Anterior cingulate cortex (tissue), 58 donors: ENCODE data around the gene PROC.
A peak's percentile ranks its signal among the peaks of the same experiment; 100 is the strongest.
"Not testable (repeated sequence)": the region's sequence is repeated elsewhere in the genome, so short reads cannot be mapped to it uniquely, and the experiment has no call there.

ENCODE experiments used
- DNase-seq, 58 donors: peaks; one replicate each; lab custom pipeline; 2025; lab: John Stamatoyannopoulos, UW

The PROC gene

GRCh38 chr2:127392828-127393578, 25.2 kb upstream of the PROC start:
- DNase-seq, result no peak

DNA sequence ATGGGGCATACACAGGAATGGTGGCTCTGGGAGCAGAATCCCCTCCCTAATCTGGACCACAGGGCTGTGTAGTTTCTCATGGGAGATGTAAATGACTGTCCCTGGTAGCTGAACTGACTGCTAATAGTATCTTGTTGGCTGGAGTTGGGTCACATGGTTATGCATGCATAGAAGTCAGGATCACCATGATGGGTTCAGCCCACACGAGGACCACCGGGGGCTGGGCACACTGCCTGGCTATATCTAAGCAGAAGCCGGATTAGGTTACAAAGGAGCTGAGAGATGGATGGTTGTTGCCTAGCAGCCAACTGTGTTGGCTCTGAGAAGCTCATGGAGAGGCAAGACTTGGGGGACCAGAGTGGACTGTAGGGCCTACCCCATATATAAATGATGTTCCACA, 23.7 kb upstream of the PROC start:
- no peak for DNase-seq

DNA sequence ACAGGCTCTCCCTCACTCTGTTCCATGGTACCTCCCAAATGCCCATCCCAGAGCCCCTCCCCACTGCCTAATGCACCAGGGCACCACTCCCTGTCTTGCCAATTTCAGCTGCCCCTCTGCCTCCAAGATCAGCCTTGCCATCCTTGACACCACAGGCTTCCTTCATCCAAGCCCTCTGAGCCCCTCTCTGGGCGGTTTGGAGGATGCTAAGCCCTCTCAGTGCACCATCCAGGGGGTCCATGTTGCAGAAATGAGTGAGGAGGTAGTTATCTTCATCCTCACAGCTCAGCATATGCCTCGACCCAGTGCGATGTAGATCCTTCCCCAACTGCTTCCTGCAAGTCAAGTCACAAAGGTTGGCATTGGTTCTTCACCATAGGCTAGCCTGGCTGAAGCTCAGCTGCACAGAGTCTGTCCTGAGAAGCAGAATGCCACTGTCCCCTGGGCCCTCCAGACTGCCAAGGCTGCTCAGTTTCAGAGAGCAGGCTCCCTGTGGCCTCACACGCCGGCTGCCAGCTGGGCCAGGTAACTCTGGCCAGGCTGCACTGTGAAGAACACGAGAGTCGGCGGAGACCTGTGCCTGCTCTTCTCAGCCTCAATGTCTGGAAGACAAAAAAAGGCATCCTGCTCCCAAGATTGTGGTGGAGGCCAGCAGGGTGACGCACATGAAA, 20.5 kb upstream of the PROC start:
- DNase-seq, result no peak

- DNase-seq, result peak in 8 of 58 donors; percentile 19 to 64 (median 54)
These were observed 20.0 kb upstream of the PROC start for GRCh38 chr2:127398239-127398590.

DNA sequence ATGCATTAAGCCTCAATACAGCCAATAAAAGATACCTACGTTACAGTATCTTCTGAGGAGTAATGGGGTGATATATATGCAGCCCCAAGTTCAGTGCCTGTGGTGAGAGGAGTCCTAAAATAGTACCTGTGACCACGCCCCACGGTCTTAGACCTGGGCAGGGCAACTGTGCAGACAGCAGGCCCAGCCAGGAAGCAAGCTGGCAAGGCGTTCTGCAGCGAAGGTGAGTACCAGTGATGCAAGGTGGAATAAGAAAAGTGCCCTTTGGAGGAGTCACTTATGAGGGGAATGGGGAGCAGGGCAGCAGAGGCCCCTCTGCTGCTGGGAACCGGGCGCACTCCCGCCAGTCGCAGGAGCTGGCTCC, 17.7 kb upstream of the PROC start:
- DNase-seq, result no peak

GRCh38 chr2:127400897-127401756, 17.1 kb upstream of the PROC start:
- no peak for DNase-seq

GRCh38 chr2:127401757-127402695, 16.2 kb upstream of the PROC start:
- DNase-seq, result no peak

- DNase-seq, result no peak
These were observed 14.8 kb upstream of the PROC start for GRCh38 chr2:127403460-127403859.

DNA sequence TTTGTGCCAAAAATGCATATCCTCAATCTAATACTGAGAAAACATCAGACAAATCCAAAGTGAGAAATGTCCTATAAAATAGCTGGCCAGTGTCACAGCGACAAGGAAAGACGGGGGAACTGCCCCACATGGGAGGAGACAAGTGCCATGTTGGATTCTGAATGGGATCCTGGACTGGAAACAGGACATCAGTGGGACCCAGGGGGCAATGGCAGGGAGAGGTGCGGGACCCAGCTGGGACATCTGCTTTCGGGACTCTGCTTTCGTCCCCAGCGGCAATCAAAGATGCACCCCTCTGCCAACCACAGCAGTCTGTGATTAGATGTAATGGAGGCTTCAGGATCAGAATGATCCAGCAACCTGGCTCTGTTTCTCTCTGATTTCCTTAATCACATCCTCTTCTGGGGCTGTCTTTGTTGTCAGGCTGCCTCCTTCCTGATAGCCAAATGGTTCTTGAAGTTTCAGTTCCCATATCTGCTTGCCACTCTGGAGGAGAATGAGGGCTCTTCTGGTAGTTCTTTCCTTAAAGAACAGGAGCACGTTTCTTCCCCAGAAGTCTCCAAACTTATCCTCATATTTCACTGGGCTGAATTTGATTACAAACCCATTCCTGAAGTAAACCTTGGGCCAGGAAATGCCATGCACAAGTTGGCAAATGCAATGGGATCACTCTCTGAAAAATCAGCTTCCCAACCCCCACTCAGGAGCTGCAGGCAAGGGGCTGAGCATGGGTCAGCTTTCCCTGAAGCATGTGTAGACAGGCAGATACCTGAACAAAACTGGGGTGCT, 13.6 kb upstream of the PROC start:
- peak in 1 of 58 donors; percentile 26 for DNase-seq

DNA sequence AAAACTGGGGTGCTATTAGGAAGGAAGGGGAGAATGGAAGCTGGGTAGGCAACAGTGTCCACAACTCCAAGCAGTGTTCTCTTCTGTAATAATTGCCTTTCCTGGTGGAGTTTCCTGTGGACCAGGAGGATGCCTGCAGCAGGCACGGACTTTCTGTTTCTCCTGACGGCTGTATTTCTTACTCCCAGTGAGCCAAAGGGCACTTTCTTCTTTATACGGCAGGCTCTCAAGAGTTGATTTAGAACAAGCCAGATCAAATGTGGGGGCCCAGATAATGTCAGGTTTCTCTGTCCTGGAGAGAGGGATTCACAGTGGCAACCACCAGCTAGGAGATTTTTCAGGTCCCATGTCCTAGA, 13.0 kb upstream of the PROC start:
- DNase-seq, result no peak

- DNase-seq, result no peak
These were observed 11.8 kb upstream of the PROC start for GRCh38 chr2:127406454-127406853.

DNA sequence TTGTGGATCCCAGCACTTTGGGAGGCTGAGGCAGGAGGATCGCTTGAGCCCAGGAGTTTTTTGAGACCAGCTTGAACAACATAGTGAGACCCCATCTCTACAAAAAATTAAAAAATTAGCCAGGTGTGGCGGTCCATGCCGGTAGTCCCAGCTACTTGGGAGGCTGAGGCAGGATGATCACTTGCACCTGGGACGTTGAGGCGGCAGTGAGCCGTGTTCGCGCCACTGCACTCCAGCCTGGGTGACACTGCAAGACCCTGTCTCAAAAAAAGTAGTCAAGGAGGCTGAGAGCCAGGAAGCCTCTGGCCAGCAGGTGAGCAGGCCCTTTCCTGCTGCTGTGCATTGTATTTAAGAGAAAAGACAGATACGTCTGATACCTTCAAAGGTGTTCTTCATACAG, 11.1 kb upstream of the PROC start:
- no peak for DNase-seq

- no peak for DNase-seq
These were observed 10.6 kb upstream of the PROC start for GRCh38 chr2:127407661-127408003.

DNA sequence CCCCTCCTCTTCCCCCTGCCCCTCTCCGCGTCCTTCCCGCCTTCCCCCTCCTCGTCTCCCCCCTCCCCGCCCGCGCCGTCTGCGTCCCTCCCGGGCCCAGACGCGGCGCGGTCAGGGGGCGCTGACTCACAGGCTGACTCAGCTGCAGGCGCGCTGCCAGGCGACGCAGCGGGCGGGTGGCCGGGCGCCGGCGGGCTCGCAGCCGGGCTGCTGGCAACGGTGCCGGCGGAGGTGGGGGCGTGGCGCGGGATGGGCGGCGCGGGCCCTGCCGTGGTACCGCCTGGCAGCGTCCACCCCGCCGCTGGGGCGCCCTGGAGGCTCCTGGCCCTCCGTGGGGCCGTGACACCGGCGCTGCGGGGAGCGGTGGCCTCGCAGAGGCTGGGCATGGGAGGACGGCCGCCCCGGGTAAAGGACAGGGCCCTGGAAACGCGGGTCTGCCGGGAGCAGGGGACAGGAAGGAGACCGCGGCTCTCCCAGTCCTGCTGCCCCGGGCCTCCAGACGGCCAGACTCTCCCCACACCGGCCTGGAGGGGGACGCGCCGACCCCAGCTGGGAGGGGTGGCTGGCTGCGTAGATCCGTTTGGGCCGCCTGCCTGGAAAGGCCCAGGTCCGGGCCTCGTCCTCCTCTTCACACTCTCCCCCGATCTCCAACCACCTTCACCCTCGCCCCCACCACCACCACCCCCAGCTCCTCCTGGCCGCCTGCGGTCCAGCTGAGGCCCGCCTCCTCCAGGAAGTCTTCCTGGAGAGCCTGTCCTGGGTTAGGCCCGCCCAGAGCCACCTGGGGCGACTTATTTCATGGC, 10.0 kb upstream of the PROC start:
- peak in 57 of 58 donors; percentile 29 to 95 (median 82) for DNase-seq

GRCh38 chr2:127408807-127409099, 9.5 kb upstream of the PROC start:
- no peak for DNase-seq

- DNase-seq, result not testable (repeated sequence)
These were observed 8.5 kb upstream of the PROC start for GRCh38 chr2:127409716-127410115.

- peak in 1 of 58 donors; percentile 12 for DNase-seq
These were observed 7.2 kb upstream of the PROC start for GRCh38 chr2:127410871-127411652.
